Measurements from ENCODE around the gene HBG2. TPM values are rescaled to one million over a fixed set of nuclear protein-coding genes. Genes with fewer than 3 reads are reported as not detected.
"Not testable (repeated sequence)": the region's sequence is repeated elsewhere in the genome, so short reads cannot be mapped to it uniquely, and the experiment has no call there.

The HBG2 gene
- 1.4 and 4.4 TPM in 2 replicates for total RNA-seq (2014; rRNA removed; shearing (Covaris generic))
- polyA plus RNA-seq (2015; cell fraction: cytosol; rRNA removed): not detected in 2 replicates
- not detected in 2 replicates for polyA plus RNA-seq (2015; cell fraction: nucleus; rRNA removed)

GRCh38 chr11:5254646-5255413 lies at the start of gene HBG2:
TSS of gene HBG2 (minus strand) at chr11:5254781. CDS start at chr11:5254728, 53 bp downstream.
- DNase-seq (ENCODE audit: low read depth, low spot score); in situ Hi-C loops (cut with HindIII; ENCODE audit: low pct_unique_long_range_greater_than_20kb, low sequenced_read_pairs): not testable (repeated sequence)

- DNase-seq (ENCODE audit: low read depth, low spot score): no peak
- in situ Hi-C loops (cut with HindIII; ENCODE audit: low pct_unique_long_range_greater_than_20kb, low sequenced_read_pairs): no loop called here
These were observed 49.5 kb upstream of the HBG2 start for GRCh38 chr11:5304046-5304445.

DNA sequence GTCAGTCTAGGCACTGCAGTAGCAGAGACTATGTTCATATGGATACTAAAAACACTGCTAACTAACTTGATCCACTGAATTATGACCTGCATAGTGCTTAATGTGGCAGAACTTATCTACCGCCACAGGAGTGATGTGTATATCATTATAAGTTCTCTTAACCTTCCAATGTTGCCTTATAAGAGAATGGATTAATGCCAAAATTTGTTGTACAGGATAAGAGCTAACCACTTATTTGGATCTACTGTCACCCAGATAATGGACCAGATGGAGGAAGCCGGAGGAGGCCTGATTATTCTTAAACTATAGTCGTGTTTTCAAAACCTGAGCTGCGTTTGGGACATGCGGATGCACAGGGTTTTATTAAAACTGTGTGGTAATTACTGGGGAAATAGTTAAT lies 49.0 kb upstream of the HBG2 start:
- in situ Hi-C loops (cut with HindIII; ENCODE audit: low pct_unique_long_range_greater_than_20kb, low sequenced_read_pairs): no loop called here
- DNase-seq (ENCODE audit: low read depth, low spot score): no peak

DNA sequence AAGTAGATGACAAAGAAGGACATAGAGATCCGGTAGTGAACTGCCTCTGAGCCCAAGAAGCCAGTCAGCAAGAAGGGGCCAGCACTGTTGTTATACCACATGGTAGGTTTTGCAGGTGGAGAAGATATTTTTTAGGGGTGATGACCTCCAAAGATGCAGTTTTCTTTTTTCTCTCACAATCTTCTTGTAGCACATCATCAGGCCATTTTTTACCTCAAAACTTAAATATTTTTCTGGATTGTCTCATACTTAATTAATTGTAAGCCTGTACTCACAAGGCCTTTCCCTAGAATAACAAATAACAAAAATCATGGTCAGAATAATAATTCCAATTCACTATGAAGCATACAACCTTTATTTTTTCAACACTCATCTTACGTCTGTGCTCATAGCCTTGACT lies 47.3 kb upstream of the HBG2 start, which contains the start of gene OR51B4:
TSS of gene OR51B4 (minus strand) at position 101 of the 400 bp plus-strand sequence. CDS start at position 101, 0 bp downstream.
- in situ Hi-C loops (cut with HindIII; ENCODE audit: low pct_unique_long_range_greater_than_20kb, low sequenced_read_pairs): no loop called here
- DNase-seq (ENCODE audit: low read depth, low spot score): no peak

DNA sequence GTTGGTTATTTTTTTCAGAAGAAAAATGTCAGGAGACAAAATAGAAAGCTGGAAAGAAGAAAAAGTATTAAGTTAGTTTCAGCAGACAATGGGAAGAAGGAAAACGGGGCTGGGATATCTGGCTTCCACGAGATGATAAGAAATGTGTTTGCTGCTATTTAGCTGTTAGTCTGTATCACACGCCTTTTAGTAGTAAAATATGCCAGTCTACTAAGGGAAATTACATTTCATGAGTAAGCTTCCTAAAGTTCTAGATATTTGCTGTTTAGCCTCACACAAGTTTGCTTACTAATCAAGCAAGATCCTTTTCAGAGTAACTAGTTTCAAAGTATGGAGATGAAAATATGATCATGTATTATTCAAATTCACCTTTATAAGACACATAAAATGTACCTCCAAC lies 45.7 kb upstream of the HBG2 start:
- in situ Hi-C loops (cut with HindIII; ENCODE audit: low pct_unique_long_range_greater_than_20kb, low sequenced_read_pairs): no loop called here
- no peak for DNase-seq (ENCODE audit: low read depth, low spot score)

GRCh38 chr11:5298451-5298850 lies 43.9 kb upstream of the HBG2 start:
- in situ Hi-C loops (cut with HindIII; ENCODE audit: low pct_unique_long_range_greater_than_20kb, low sequenced_read_pairs): no loop called here
- no peak for DNase-seq (ENCODE audit: low read depth, low spot score)

- in situ Hi-C loops (cut with HindIII; ENCODE audit: low pct_unique_long_range_greater_than_20kb, low sequenced_read_pairs): no loop called here
- no peak for DNase-seq (ENCODE audit: low read depth, low spot score)
These were observed 43.2 kb upstream of the HBG2 start for GRCh38 chr11:5297721-5298323.

GRCh38 chr11:5294342-5294995 lies 39.9 kb upstream of the HBG2 start:
- DNase-seq (ENCODE audit: low read depth, low spot score); in situ Hi-C loops (cut with HindIII; ENCODE audit: low pct_unique_long_range_greater_than_20kb, low sequenced_read_pairs): not testable (repeated sequence)

- in situ Hi-C loops (cut with HindIII; ENCODE audit: low pct_unique_long_range_greater_than_20kb, low sequenced_read_pairs): no loop called here
These were observed 38.4 kb upstream of the HBG2 start for GRCh38 chr11:5293028-5293427.

DNA sequence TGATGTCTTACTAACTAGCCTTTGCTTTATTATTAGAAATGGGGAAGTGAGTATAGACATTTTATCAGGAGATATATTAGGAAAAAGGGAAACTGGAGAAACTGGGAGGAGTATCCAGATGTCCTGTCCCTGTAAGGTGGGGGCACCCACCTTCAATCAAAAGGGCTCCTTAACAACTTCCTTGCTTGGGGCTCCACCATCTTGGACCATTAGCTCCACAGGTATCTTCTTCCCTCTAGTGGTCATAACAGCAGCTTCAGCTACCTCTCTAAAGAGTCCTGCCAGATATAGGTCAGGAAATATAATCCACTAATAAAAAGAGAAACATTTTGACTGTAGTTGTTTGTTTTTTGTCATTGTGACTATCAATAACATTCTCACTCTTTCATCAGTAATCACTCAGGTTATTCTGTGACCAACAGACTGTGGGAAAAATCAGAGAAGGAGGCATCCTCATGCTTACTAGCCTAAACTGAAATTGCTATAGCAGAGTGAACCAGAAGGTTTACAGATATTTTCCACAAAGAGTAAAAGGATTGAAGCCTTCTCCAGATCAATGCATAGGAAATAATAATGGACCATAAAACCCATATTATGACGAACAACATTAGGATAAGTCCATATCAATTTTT lies 36.7 kb upstream of the HBG2 start:
- in situ Hi-C loops (cut with HindIII; ENCODE audit: low pct_unique_long_range_greater_than_20kb, low sequenced_read_pairs): no loop called here
- DNase-seq (ENCODE audit: low read depth, low spot score): peak; percentile 68

More at GRCh38 chr11:5293028-5293427, 38.4 kb upstream of the HBG2 start:
- no peak for DNase-seq (ENCODE audit: low read depth, low spot score)

DNA sequence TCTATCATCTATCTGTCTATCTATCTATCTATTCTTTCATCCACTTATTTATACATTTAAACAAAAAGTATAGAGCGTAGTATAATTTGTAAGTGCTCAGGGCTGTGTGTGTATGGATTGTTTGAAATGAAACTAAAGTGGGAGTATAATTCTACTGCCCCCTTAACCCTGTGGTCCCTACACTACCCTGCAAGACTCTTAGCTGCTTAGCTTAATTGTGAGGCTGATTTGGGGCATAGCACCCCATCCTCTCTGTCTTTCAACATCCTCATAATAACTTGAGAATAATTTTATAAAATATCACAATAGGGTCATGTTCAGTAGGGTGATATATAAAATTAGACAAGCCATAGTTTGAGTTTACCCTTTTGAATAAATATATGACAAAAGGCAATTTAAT lies 35.5 kb upstream of the HBG2 start:
- in situ Hi-C loops (cut with HindIII; ENCODE audit: low pct_unique_long_range_greater_than_20kb, low sequenced_read_pairs): no loop called here
- no peak for DNase-seq (ENCODE audit: low read depth, low spot score)

GRCh38 chr11:5289696-5290095 lies 35.1 kb upstream of the HBG2 start:
- in situ Hi-C loops (cut with HindIII; ENCODE audit: low pct_unique_long_range_greater_than_20kb, low sequenced_read_pairs): no loop called here
- DNase-seq (ENCODE audit: low read depth, low spot score): no peak

GRCh38 chr11:5288906-5289550 lies 34.4 kb upstream of the HBG2 start:
- no peak for DNase-seq (ENCODE audit: low read depth, low spot score)
- in situ Hi-C loops (cut with HindIII; ENCODE audit: low pct_unique_long_range_greater_than_20kb, low sequenced_read_pairs): no loop called here

DNA sequence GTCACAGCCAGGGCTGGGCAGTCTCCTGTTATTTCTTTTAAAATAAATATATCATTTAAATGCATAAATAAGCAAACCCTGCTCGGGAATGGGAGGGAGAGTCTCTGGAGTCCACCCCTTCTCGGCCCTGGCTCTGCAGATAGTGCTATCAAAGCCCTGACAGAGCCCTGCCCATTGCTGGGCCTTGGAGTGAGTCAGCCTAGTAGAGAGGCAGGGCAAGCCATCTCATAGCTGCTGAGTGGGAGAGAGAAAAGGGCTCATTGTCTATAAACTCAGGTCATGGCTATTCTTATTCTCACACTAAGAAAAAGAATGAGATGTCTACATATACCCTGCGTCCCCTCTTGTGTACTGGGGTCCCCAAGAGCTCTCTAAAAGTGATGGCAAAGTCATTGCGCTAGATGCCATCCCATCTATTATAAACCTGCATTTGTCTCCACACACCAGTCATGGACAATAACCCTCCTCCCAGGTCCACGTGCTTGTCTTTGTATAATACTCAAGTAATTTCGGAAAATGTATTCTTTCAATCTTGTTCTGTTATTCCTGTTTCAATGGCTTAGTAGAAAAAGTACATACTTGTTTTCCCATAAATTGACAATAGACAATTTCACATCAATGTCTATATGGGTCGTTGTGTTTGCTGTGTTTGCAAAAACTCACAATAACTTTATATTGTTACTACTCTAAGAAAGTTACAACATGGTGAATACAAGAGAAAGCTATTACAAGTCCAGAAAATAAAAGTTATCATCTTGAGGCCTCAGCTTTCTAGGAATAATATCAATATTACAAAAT lies 33.7 kb upstream of the HBG2 start:
- in situ Hi-C loops (cut with HindIII; ENCODE audit: low pct_unique_long_range_greater_than_20kb, low sequenced_read_pairs): no loop called here
- DNase-seq (ENCODE audit: low read depth, low spot score): no peak

GRCh38 chr11:5286901-5287300 lies 32.3 kb upstream of the HBG2 start:
- no peak for DNase-seq (ENCODE audit: low read depth, low spot score)
- in situ Hi-C loops (cut with HindIII; ENCODE audit: low pct_unique_long_range_greater_than_20kb, low sequenced_read_pairs): no loop called here

- in situ Hi-C loops (cut with HindIII; ENCODE audit: low pct_unique_long_range_greater_than_20kb, low sequenced_read_pairs): no loop called here
These were observed 31.8 kb upstream of the HBG2 start for GRCh38 chr11:5286351-5286750.

More at GRCh38 chr11:5286351-5286750, 31.8 kb upstream of the HBG2 start:
- DNase-seq (ENCODE audit: low read depth, low spot score): no peak

All from SK-MEL-5 (cell line).